Natural killer cell treated with Interleukin-12 subunit alpha and Interleukin-12 subunit beta and Interleukin-15 and Interleukin-18, amount 100 ng/mL, for 72 hours (primary cell): ENCODE measurements around the gene BRD2. TPM values are rescaled to one million over a fixed set of nuclear protein-coding genes. Genes with fewer than 3 reads are reported as not detected.

Experiments used
- ATAC-seq, 2 donors: fragments of 150-1000 bp; cut with Tn5 transposase in 1 of 2; sonication (Bioruptor Pico), chemical (Tn5 transposase) in 1 of 2; 2 replicates each; pipeline ENCODE4 v1.10.0; 2021
- DNase-seq: peaks from one replicate; pipeline ENCODE4 v3.0.0; 2022; ENCODE audit warnings: low spot score
- H3K27ac Mint-ChIP-seq, 2 donors: 1 replicate in 1 of 2; 2 replicates in 1 of 2; pipeline ENCODE4 v1.8.0; 2022; ENCODE audit warnings: mixed read lengths in 2 of 2, mild to moderate bottlenecking in 1 of 2, moderate library complexity in 1 of 2
- H3K27me3 Mint-ChIP-seq, 2 donors: 1 replicate in 1 of 2; 2 replicates in 1 of 2; pipeline ENCODE4 v1.8.0; 2022; ENCODE audit warnings: mixed read lengths in 2 of 2
- H3K36me3 Mint-ChIP-seq: one replicate; pipeline ENCODE4 v1.8.0; 2022; ENCODE audit warnings: mixed read lengths
- H3K4me1 Mint-ChIP-seq, 2 donors: 1 replicate in 1 of 2; 2 replicates in 1 of 2; pipeline ENCODE4 v1.8.0; 2022; ENCODE audit warnings: low read depth in 2 of 2, mixed read lengths in 2 of 2, mild to moderate bottlenecking in 1 of 2
- H3K4me3 Mint-ChIP-seq: one replicate; pipeline ENCODE4 v1.8.0; 2022; ENCODE audit warnings: mixed read lengths
- H3K9me3 Mint-ChIP-seq: 2 replicates; pipeline ENCODE4 v1.8.0; 2022; ENCODE audit warnings: mixed read lengths
- total RNA-seq, 2 donors: library from RNA; stranded (reverse); gene quantifications; one replicate each; pipeline ENCODE4 v1.2.3, GENCODE V29; 2022

Gene BRD2
- total RNA-seq, 2 donors from 2014 or later, result 347 to 352 TPM

DNA sequence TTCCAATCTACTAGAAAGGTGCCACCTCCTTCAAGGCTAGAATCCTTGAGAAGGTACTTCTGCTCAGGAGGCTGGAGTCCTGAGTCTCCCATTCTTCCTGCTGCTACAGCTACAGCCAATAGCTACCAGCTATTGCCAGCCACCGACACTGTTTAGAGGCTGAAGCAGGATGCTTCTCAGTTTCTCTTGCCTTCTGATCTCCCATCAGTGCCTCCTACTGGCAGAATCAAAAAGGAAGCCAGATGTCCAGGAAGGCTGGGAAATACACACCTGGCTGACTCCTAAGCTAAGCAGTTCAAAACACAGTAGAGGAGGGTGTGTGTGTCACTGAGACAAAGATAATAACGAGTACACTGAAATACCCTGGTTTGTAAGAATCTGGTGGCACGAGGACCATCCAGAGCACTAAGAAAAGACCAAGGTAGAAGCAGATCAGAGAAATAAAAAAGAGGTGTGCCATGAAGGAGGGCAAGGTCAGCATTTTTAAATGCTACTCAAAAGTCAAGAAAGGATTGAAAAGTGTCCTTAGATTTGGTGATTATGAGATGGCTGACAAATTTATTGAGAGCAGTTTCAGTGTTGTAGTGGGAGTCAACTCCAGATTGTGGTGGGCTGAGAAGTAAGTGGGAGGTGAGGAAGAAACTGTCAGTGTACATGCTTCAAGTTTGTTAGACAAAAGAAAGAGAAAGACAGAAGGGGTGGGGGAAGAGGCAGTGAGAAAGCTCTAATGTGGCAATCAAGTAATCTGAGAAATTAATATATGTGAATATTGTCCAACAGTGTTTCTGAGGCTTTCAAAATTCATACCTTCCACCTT lies 13.2 kb upstream of the BRD2 start:
- Mint-ChIP-seq H3K27me3 (no peaks in the 10 kb centered on the region), H3K36me3 (no peaks in the 10 kb centered on the region), H3K4me1 (peaks cover 30 to 37% of the 10 kb centered on the region in 2 donors), H3K9me3 (no peaks in the 10 kb centered on the region), H3K4me3 (peak overlapping the region; percentile 4), H3K27ac (no peak overlapping the region)
- DNase-seq (no peak), ATAC-seq (no peak)

- H3K4me1 Mint-ChIP-seq, result peaks cover 30 to 36% of the 10 kb centered on the region in 2 donors
- H3K27me3 Mint-ChIP-seq, result no peaks in the 10 kb centered on the region
- ATAC-seq, result no peak
- no peaks in the 10 kb centered on the region for H3K9me3 Mint-ChIP-seq
- no peak overlapping the region for H3K27ac Mint-ChIP-seq
- no peaks in the 10 kb centered on the region for H3K36me3 Mint-ChIP-seq
- H3K4me3 Mint-ChIP-seq, result no peak overlapping the region
- DNase-seq, result no peak
These were observed 12.2 kb upstream of the BRD2 start for GRCh38 chr6:32956176-32956575.

- no peak overlapping the region for H3K27ac Mint-ChIP-seq
These were observed 7.8 kb upstream of the BRD2 start for GRCh38 chr6:32960563-32960962.

GRCh38 chr6:32962213-32962826 lies 6.1 kb upstream of the BRD2 start:
- Mint-ChIP-seq H3K4me3 (no peak overlapping the region), H3K4me1 (peaks cover 19 to 35% of the 10 kb centered on the region in 2 donors), H3K36me3 (peaks cover 2% of the 10 kb centered on the region), H3K27me3 (no peaks in the 10 kb centered on the region), H3K27ac (no peak overlapping the region), H3K9me3 (no peaks in the 10 kb centered on the region)
- DNase-seq, result no peak
- no peak for ATAC-seq

More at GRCh38 chr6:32960563-32960962, 7.8 kb upstream of the BRD2 start:
- peaks cover 7 to 20% of the 10 kb centered on the region in 2 donors for H3K4me1 Mint-ChIP-seq
- ATAC-seq (no peak), DNase-seq (no peak)
- H3K4me3 Mint-ChIP-seq, result no peak overlapping the region
- no peaks in the 10 kb centered on the region for H3K36me3 Mint-ChIP-seq
- no peaks in the 10 kb centered on the region for H3K9me3 Mint-ChIP-seq
- no peaks in the 10 kb centered on the region for H3K27me3 Mint-ChIP-seq

- no peaks in the 10 kb centered on the region for H3K9me3 Mint-ChIP-seq
- peaks cover 25 to 41% of the 10 kb centered on the region in 2 donors for H3K4me1 Mint-ChIP-seq
- H3K36me3 Mint-ChIP-seq, result peaks cover 8% of the 10 kb centered on the region
- ATAC-seq (no peak), DNase-seq (no peak)
- no peak overlapping the region for H3K4me3 Mint-ChIP-seq
- no peak overlapping the region for H3K27ac Mint-ChIP-seq
- no peaks in the 10 kb centered on the region for H3K27me3 Mint-ChIP-seq
These were observed 4.5 kb upstream of the BRD2 start for GRCh38 chr6:32963866-32964265.

GRCh38 chr6:32964776-32965175 lies 3.6 kb upstream of the BRD2 start:
- no peak for DNase-seq
- Mint-ChIP-seq H3K9me3 (no peaks in the 10 kb centered on the region), H3K4me3 (no peak overlapping the region), H3K27ac (no peak overlapping the region), H3K27me3 (no peaks in the 10 kb centered on the region), H3K36me3 (peaks cover 8% of the 10 kb centered on the region), H3K4me1 (peaks cover 29 to 41% of the 10 kb centered on the region in 2 donors)
- ATAC-seq, result no peak

GRCh38 chr6:32967151-32968091 lies 973 bp upstream of the BRD2 start:
- Mint-ChIP-seq H3K36me3 (peaks cover 14% of the 10 kb centered on the region), H3K27me3 (no peaks in the 10 kb centered on the region)
- DNase-seq, result no peak

GRCh38 chr6:32968867-32969684 lies 682 bp downstream of the BRD2 start:
- ATAC-seq (peak in 1 of 2 donors; percentile 33), DNase-seq (peak; percentile 79)
- Mint-ChIP-seq H3K4me3 (peak overlapping the region; percentile 93), H3K9me3 (no peaks in the 10 kb centered on the region), H3K27ac (peak overlapping the region; percentile 83 to 87), H3K36me3 (peaks cover 28% of the 10 kb centered on the region), H3K27me3 (no peaks in the 10 kb centered on the region), H3K4me1 (peaks cover 41 to 46% of the 10 kb centered on the region in 2 donors)

More at GRCh38 chr6:32967151-32968091, 973 bp upstream of the BRD2 start:
- Mint-ChIP-seq H3K27ac (peak overlapping the region; percentile 83 to 87), H3K4me3 (peak overlapping the region; percentile 93), H3K9me3 (no peaks in the 10 kb centered on the region), H3K4me1 (peaks cover 29 to 39% of the 10 kb centered on the region in 2 donors)
- no peak for ATAC-seq

GRCh38 chr6:32969685-32970412 lies 1.5 kb downstream of the BRD2 start:
- no peak for ATAC-seq
- peak; percentile 85 for DNase-seq
- peaks cover 34% of the 10 kb centered on the region for H3K36me3 Mint-ChIP-seq
- no peaks in the 10 kb centered on the region for H3K27me3 Mint-ChIP-seq
- peak overlapping the region; percentile 83 to 87 for H3K27ac Mint-ChIP-seq
- peaks cover 48 to 51% of the 10 kb centered on the region in 2 donors for H3K4me1 Mint-ChIP-seq
- peak overlapping the region; percentile 93 for H3K4me3 Mint-ChIP-seq
- no peaks in the 10 kb centered on the region for H3K9me3 Mint-ChIP-seq

DNA sequence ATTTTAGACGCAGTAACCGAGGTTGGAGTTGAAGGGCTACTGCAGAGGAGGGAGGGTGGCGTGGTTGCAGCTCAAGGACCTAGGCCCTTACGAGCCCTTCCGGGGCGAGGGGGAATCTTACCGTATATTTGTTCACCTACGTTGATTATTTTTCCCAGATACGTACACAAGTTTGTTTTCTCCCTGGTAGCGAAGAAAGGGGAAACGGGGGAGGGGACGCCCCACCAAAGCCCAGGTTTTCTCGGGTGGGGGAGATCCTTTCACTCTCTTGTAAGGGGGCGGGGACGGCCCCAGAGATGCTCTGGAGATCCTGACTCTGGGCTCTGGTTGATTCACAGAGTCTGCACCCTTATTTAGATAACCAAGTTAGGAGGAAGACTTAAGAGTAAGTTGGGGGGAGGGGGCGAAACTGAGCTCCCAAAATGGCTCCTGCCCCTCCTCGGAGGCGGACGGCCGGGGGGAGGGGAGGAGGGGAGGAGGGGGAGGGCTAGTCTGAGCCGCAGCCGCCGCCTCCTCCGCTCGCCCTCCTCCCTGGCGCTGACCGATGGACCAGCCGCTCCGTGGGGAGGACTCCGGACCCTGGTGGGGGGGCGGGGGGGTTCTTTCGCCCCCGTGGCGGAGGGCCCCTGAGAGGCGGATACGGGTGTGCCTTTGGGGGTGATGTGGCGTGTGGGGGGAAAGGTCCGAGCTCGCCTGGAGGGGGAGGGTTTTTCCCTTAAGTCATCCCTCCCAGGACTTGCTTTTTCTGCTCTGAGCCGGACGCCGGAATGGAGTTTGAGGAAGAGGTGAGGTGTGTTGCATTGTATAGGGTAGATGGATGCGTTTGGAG lies 2.2 kb downstream of the BRD2 start:
- DNase-seq (peak; percentile 86), ATAC-seq (peak in 1 of 2 donors; percentile 3)
- Mint-ChIP-seq H3K27ac (peak overlapping the region; percentile 83 to 87), H3K4me1 (peaks cover 52% of the 10 kb centered on the region in 2 donors), H3K4me3 (peak overlapping the region; percentile 93), H3K36me3 (peaks cover 42% of the 10 kb centered on the region), H3K27me3 (no peaks in the 10 kb centered on the region), H3K9me3 (no peaks in the 10 kb centered on the region)

- H3K27me3 Mint-ChIP-seq, result no peaks in the 10 kb centered on the region
- no peaks in the 10 kb centered on the region for H3K9me3 Mint-ChIP-seq
- H3K36me3 Mint-ChIP-seq, result peaks cover 48% of the 10 kb centered on the region
- peak overlapping the region; percentile 83 to 87 for H3K27ac Mint-ChIP-seq
- DNase-seq, result no peak
- H3K4me3 Mint-ChIP-seq, result peak overlapping the region; percentile 93
- no peak for ATAC-seq
- peaks cover 53 to 54% of the 10 kb centered on the region in 2 donors for H3K4me1 Mint-ChIP-seq
These were observed 2.8 kb downstream of the BRD2 start for GRCh38 chr6:32971242-32971580.
